ENCODE data around the gene ANKRD23.
"Not testable (repeated sequence)": the region's sequence is repeated elsewhere in the genome, so short reads cannot be mapped to it uniquely, and the experiment has no call there.

ANKRD23 gene

GRCh38 chr2:96809216-96809882 lies 34.5 kb downstream of the ANKRD23 start:
- TF ChIP-seq, protein P1, sequence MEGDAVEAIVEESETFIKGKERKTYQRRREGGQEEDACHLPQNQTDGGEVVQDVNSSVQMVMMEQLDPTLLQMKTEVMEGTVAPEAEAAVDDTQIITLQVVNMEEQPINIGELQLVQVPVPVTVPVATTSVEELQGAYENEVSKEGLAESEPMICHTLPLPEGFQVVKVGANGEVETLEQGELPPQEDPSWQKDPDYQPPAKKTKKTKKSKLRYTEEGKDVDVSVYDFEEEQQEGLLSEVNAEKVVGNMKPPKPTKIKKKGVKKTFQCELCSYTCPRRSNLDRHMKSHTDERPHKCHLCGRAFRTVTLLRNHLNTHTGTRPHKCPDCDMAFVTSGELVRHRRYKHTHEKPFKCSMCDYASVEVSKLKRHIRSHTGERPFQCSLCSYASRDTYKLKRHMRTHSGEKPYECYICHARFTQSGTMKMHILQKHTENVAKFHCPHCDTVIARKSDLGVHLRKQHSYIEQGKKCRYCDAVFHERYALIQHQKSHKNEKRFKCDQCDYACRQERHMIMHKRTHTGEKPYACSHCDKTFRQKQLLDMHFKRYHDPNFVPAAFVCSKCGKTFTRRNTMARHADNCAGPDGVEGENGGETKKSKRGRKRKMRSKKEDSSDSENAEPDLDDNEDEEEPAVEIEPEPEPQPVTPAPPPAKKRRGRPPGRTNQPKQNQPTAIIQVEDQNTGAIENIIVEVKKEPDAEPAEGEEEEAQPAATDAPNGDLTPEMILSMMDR (IDR thresholded peaks at IDR 0.05), result no peak
- no peaks in the 10 kb centered on the region for H3K9me3 ChIP-seq
- no peak overlapping the region for H3K4me3 ChIP-seq
- H3K27me3 ChIP-seq, result no peaks in the 10 kb centered on the region
- no peak for DNase-seq
- H3K27ac ChIP-seq, result no peak overlapping the region
- H3K36me3 ChIP-seq, result peaks cover 0 to 42% (median 16%) of the 10 kb centered on the region in 3 donors
- H3K4me1 ChIP-seq, result peaks cover 0 to 9% (median 4%) of the 10 kb centered on the region in 4 donors
- intact Hi-C loops (cut with DNase I; ENCODE audit: low total_unique reads), result no loop called here

DNA sequence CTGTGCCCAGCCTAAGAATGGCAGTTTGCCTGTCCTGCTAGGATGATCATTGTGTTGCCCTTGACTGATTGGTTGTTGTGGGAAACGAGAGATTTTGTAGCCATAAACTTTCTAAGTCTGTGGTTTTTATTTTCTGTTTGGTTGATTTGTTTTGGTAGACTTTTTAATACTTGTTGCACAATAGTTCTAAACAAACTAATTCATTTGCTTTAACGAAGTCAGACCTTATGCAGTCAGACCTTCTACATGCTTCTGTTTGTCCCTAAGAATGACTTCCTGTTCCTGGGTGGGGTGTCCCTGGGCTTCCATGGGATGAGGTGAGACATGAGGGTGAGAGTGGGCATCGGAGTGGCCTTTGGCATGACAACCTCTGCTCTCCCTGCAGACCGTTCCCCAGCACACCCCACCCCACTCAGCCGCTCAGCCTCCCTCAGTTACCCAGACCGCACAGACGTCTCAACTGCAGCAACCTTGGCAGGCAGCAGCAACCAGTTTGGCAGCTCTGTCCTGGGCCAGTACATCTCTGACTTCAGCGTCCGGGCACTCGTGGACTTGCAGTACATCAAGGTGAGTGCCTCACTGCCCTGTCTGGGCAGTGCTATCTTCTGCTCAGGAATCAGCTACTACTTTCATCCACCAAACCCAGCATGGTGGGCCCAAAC lies 35.5 kb downstream of the ANKRD23 start:
- Histone ChIP-seq H3K9me3 (no peaks in the 10 kb centered on the region), H3K4me3 (no peak overlapping the region), H3K27ac (no peak overlapping the region), H3K36me3 (peaks cover 0 to 50% (median 16%) of the 10 kb centered on the region in 3 donors), H3K4me1 (peaks cover 0 to 9% (median 4%) of the 10 kb centered on the region in 4 donors), H3K27me3 (no peaks in the 10 kb centered on the region)
- intact Hi-C loops (cut with DNase I; ENCODE audit: low total_unique reads), result no loop called here
- TF ChIP-seq, protein P1 (IDR thresholded peaks at IDR 0.05), result no peak
- DNase-seq, result no peak

DNA sequence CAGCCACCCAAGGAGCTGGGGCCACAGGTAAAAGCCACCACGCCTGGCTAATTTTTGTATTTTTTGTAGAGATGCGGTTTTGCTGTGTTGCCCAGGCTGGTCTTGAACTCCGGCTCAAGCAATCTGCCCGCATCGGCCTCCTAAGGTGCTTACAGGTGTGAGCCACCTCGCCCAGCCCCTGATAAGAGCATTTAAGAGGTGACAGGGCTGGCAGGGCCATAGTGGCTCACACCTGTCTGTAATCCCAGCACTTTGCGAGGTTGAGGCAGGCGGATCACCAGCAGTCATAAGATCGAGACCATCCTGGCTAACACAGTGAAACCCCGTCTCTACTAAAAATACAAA lies 36.7 kb downstream of the ANKRD23 start:
- H3K27ac ChIP-seq, result no peak overlapping the region
- TF ChIP-seq, protein P1 (IDR thresholded peaks at IDR 0.05), result no peak
- no peak for DNase-seq
- no peaks in the 10 kb centered on the region for H3K27me3 ChIP-seq
- peaks cover 0 to 62% (median 19%) of the 10 kb centered on the region in 3 donors for H3K36me3 ChIP-seq
- H3K4me3 ChIP-seq, result no peak overlapping the region
- H3K9me3 ChIP-seq, result no peaks in the 10 kb centered on the region
- peaks cover 0 to 6% (median 2%) of the 10 kb centered on the region in 4 donors for H3K4me1 ChIP-seq
- intact Hi-C loops (cut with DNase I; ENCODE audit: low total_unique reads), result no loop called here

DNA sequence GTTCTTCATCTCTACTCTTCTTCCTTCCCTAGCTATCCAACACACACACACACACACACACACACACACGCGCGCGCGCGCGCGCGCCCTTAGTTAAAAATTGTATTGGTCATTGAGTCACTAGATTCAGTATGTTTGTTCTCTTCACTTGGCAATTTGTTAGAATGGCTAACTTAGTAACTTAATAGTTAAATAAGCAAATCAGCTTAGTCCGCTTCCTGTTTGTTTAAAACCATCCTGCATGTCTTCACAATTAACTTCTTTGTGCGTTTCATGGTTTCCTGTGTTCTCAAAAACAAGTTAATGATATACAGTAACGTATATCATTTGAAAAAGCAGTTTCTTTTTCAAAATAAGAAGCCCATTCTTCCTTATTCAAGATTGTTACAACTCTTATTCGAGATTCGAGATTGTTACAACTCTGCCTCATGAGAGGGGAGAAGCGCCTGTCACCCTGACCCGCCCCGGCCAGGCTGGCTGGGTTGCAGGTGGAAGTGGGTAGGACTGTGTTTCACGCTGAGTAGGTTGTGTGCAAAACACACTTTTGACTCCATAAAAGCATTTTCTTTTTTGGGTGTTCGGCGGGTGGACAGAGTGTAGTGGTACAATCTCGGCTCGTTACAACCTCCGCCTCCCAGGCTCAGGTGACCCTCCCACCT lies 37.2 kb downstream of the ANKRD23 start:
- Histone ChIP-seq H3K27me3 (no peaks in the 10 kb centered on the region), H3K4me3 (no peak overlapping the region), H3K4me1 (peaks cover 0 to 1% (median 0%) of the 10 kb centered on the region in 4 donors), H3K36me3 (peaks cover 0 to 67% (median 21%) of the 10 kb centered on the region in 3 donors), H3K9me3 (no peaks in the 10 kb centered on the region), H3K27ac (no peak overlapping the region)
- TF ChIP-seq, protein P1 (IDR thresholded peaks at IDR 0.05), result no peak
- intact Hi-C loops (cut with DNase I; ENCODE audit: low total_unique reads), result no loop called here
- DNase-seq, result no peak

GRCh38 chr2:96805946-96806345 lies 37.9 kb downstream of the ANKRD23 start:
- H3K36me3 ChIP-seq, result peaks cover 0 to 64% (median 21%) of the 10 kb centered on the region in 3 donors
- intact Hi-C loops (cut with DNase I; ENCODE audit: low total_unique reads); H3K4me3 ChIP-seq; DNase-seq; H3K4me1 ChIP-seq; H3K27ac ChIP-seq; H3K27me3 ChIP-seq; H3K9me3 ChIP-seq: not testable (repeated sequence)

GRCh38 chr2:96804986-96805385 lies 38.8 kb downstream of the ANKRD23 start:
- Histone ChIP-seq H3K27ac (no peak overlapping the region), H3K4me1 (peaks cover 0 to 8% (median 4%) of the 10 kb centered on the region in 4 donors), H3K27me3 (no peaks in the 10 kb centered on the region), H3K4me3 (no peak overlapping the region), H3K9me3 (no peaks in the 10 kb centered on the region), H3K36me3 (peaks cover 0 to 61% (median 21%) of the 10 kb centered on the region in 3 donors)
- no peak for DNase-seq
- TF ChIP-seq, protein P1 (IDR thresholded peaks at IDR 0.05), result no peak
- intact Hi-C loops (cut with DNase I; ENCODE audit: low total_unique reads), result no loop called here
